ENCODE results near the gene ZNF19.

DNA sequence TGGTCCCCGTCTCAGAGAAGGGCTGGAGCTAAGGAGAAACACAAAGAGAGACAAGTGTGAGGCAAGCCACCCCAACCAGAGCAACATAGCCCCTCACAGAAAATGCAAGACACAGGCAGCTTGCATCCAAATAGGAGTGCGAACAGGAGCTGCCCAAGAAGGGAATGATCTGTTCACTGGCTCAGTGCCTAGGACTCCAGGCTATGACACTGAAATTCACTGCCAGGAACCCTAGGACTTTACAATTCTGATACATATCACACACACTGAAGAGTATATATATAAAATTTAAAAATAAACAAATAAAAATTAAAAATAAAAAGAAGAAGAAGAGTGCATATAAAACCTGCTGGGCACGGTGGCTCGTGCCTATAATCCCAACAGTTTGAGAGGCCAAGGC, 32.3 kb downstream of the ZNF19 start:
- TF ChIP-seq, protein P1, sequence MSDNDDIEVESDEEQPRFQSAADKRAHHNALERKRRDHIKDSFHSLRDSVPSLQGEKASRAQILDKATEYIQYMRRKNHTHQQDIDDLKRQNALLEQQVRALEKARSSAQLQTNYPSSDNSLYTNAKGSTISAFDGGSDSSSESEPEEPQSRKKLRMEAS (IDR thresholded peaks at IDR 0.05): no peak
- TF ChIP-seq FOXM1 (IDR thresholded peaks at IDR 0.05; ENCODE audit: borderline replicate concordance, low read depth) (no peak), TAF1 (IDR thresholded peaks at IDR 0.05; ENCODE audit: low read depth) (no peak), TEAD4 (IDR thresholded peaks at IDR 0.05) (no peak), NFIC (IDR thresholded peaks at IDR 0.05) (no peak), EGR1 (IDR thresholded peaks at IDR 0.05) (no peak), CREB1 (IDR thresholded peaks at IDR 0.05; ENCODE audit: low read depth) (no peak), RAD21 (IDR thresholded peaks at IDR 0.05; ENCODE audit: low read depth) (no peak), USF1 (IDR thresholded peaks at IDR 0.05) (no peak), CEBPB (IDR thresholded peaks at IDR 0.05) (no peak)

Data from Ishikawa (cell line).